Measurements from ENCODE around the gene NEURL3.

The NEURL3 gene

GRCh38 chr2:96538487-96539214 is 33.5 kb upstream of the NEURL3 start:
- H3K4me1 ChIP-seq (ENCODE audit: control insufficient read depth, insufficient read depth, low read length, unreplicated experiment): peaks cover 11% of the 10 kb centered on the region
- H3K27me3 ChIP-seq (ENCODE audit: insufficient read depth, low read length): 0 out of 2 replicates have a peak, but pooled peaks cover 11% of the 10 kb centered on the region
- H3K27ac ChIP-seq (ENCODE audit: low read depth, low read length): no peak overlapping the region
- H3K4me3 ChIP-seq (ENCODE audit: low read depth, low read length): no peak overlapping the region
- H2AFZ ChIP-seq (ENCODE audit: low read length, unreplicated experiment): no peak overlapping the region
- H3K36me3 ChIP-seq (ENCODE audit: insufficient read depth, low read length): no peaks in the 10 kb centered on the region
- peaks cover 3% of the 10 kb centered on the region for H3K79me2 ChIP-seq (ENCODE audit: control insufficient read depth, insufficient read depth, low read length, unreplicated experiment)

- Histone ChIP-seq H3K27ac (ENCODE audit: low read depth, low read length) (no peak overlapping the region), H3K4me3 (ENCODE audit: low read depth, low read length) (peak overlapping the region; percentile 84), H3K36me3 (ENCODE audit: insufficient read depth, low read length) (no peaks in the 10 kb centered on the region), H2AFZ (ENCODE audit: low read length, unreplicated experiment) (no peak overlapping the region), H3K4me1 (ENCODE audit: control insufficient read depth, insufficient read depth, low read length, unreplicated experiment) (peaks cover 19% of the 10 kb centered on the region), H3K27me3 (ENCODE audit: insufficient read depth, low read length) (0 out of 2 replicates have a peak, but pooled peaks cover 11% of the 10 kb centered on the region), H3K79me2 (ENCODE audit: control insufficient read depth, insufficient read depth, low read length, unreplicated experiment) (peaks cover 3% of the 10 kb centered on the region)
Measured at GRCh38 chr2:96537734-96538486, 32.8 kb upstream of the NEURL3 start.

GRCh38 chr2:96537066-96537733 is 32.0 kb upstream of the NEURL3 start:
- Histone ChIP-seq H3K27me3 (ENCODE audit: insufficient read depth, low read length) (0 out of 2 replicates have a peak, but pooled peaks cover 11% of the 10 kb centered on the region), H3K4me3 (ENCODE audit: low read depth, low read length) (peak overlapping the region; percentile 84), H2AFZ (ENCODE audit: low read length, unreplicated experiment) (peak overlapping the region; percentile 44), H3K27ac (ENCODE audit: low read depth, low read length) (no peak overlapping the region), H3K36me3 (ENCODE audit: insufficient read depth, low read length) (no peaks in the 10 kb centered on the region), H3K4me1 (ENCODE audit: control insufficient read depth, insufficient read depth, low read length, unreplicated experiment) (peaks cover 25% of the 10 kb centered on the region), H3K79me2 (ENCODE audit: control insufficient read depth, insufficient read depth, low read length, unreplicated experiment) (peaks cover 3% of the 10 kb centered on the region)

DNA sequence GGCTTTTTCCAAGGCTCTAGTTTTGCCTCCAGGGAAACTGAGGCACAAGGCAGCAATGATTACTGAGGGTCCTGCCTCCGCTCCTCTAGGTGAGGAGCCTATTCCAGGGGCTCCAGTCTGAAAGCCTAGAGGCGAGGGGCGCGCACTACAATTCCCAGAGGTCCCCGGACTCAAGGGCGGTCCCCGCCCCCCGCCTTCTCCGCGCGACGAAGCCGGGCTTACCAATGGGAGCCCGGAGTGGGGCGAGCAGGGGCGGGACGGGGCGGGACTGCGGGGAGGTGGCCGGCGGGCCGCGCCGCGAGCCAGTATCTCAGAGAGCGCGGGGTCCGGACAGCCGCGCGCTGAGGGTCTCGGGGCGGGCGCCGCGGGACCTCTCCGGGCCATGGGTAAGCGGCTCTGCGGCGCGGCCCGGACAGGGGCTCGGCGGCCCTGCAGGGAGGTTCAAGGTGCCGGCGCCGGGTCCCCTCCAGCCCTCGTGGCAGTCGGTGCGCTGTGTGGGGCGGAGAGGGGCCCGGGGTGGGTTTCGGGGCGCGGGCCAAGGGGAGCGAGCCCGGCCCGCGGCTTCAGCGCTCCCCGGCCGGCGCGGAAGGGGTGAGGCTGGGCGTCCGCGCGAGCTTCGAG is 31.4 kb upstream of the NEURL3 start, which contains the start of gene ARID5A:
ARID5A (plus strand) TSS at position 308 of the 621 bp plus-strand sequence; CDS start at position 383, 75 bp downstream.
- H3K4me1 ChIP-seq (ENCODE audit: control insufficient read depth, insufficient read depth, low read length, unreplicated experiment): peaks cover 29% of the 10 kb centered on the region
- H3K27me3 ChIP-seq (ENCODE audit: insufficient read depth, low read length): 0 out of 2 replicates have a peak, but pooled peaks cover 11% of the 10 kb centered on the region
- peak within 1 kb of the TSS; percentile 44 for H2AFZ ChIP-seq (ENCODE audit: low read length, unreplicated experiment)
- peaks cover 3% of the 10 kb centered on the region for H3K79me2 ChIP-seq (ENCODE audit: control insufficient read depth, insufficient read depth, low read length, unreplicated experiment)
- no peak within 1 kb of the TSS for H3K27ac ChIP-seq (ENCODE audit: low read depth, low read length)
- peak within 1 kb of the TSS; percentile 84 for H3K4me3 ChIP-seq (ENCODE audit: low read depth, low read length)
- no peaks in the 10 kb centered on the region for H3K36me3 ChIP-seq (ENCODE audit: insufficient read depth, low read length)

- peaks cover 3% of the 10 kb centered on the region for H3K79me2 ChIP-seq (ENCODE audit: control insufficient read depth, insufficient read depth, low read length, unreplicated experiment)
- H3K27me3 ChIP-seq (ENCODE audit: insufficient read depth, low read length): 0 out of 2 replicates have a peak, but pooled peaks cover 11% of the 10 kb centered on the region
- no peak overlapping the region for H2AFZ ChIP-seq (ENCODE audit: low read length, unreplicated experiment)
- H3K4me3 ChIP-seq (ENCODE audit: low read depth, low read length): no peak overlapping the region
- H3K27ac ChIP-seq (ENCODE audit: low read depth, low read length): no peak overlapping the region
- no peaks in the 10 kb centered on the region for H3K36me3 ChIP-seq (ENCODE audit: insufficient read depth, low read length)
- H3K4me1 ChIP-seq (ENCODE audit: control insufficient read depth, insufficient read depth, low read length, unreplicated experiment): peaks cover 31% of the 10 kb centered on the region
Measured at GRCh38 chr2:96535331-96535730, 30.2 kb upstream of the NEURL3 start.

- Histone ChIP-seq H3K27me3 (ENCODE audit: insufficient read depth, low read length) (0 out of 2 replicates have a peak, but pooled peaks cover 11% of the 10 kb centered on the region), H3K4me3 (ENCODE audit: low read depth, low read length) (no peak overlapping the region), H3K36me3 (ENCODE audit: insufficient read depth, low read length) (no peaks in the 10 kb centered on the region), H3K4me1 (ENCODE audit: control insufficient read depth, insufficient read depth, low read length, unreplicated experiment) (peaks cover 31% of the 10 kb centered on the region), H3K79me2 (ENCODE audit: control insufficient read depth, insufficient read depth, low read length, unreplicated experiment) (peaks cover 3% of the 10 kb centered on the region), H3K27ac (ENCODE audit: low read depth, low read length) (no peak overlapping the region), H2AFZ (ENCODE audit: low read length, unreplicated experiment) (no peak overlapping the region)
Measured at GRCh38 chr2:96534701-96535181, 29.6 kb upstream of the NEURL3 start.

DNA sequence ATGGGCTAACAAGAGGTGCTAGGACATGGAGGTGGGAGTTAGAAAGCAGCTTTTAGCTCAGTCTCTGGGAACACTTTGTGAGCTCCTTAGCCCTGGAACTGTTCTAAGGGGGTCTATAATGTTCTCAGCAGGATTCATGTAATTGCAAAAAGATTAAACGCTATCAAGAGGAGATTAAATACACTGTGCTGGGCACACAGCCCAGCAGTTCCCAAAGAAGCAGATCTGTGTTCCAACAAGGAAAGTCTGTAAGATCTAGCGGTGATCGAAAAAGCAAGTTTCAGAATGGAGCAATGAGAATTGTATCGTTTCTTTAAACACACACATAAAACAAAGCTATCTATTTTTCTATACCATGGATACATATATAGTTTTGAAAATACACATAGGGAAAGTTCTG is 29.0 kb upstream of the NEURL3 start:
- Histone ChIP-seq H3K27ac (ENCODE audit: low read depth, low read length) (no peak overlapping the region), H3K36me3 (ENCODE audit: insufficient read depth, low read length) (no peaks in the 10 kb centered on the region), H3K4me1 (ENCODE audit: control insufficient read depth, insufficient read depth, low read length, unreplicated experiment) (peaks cover 31% of the 10 kb centered on the region), H3K27me3 (ENCODE audit: insufficient read depth, low read length) (0 out of 2 replicates have a peak, but pooled peaks cover 11% of the 10 kb centered on the region), H3K79me2 (ENCODE audit: control insufficient read depth, insufficient read depth, low read length, unreplicated experiment) (peaks cover 3% of the 10 kb centered on the region), H3K4me3 (ENCODE audit: low read depth, low read length) (no peak overlapping the region), H2AFZ (ENCODE audit: low read length, unreplicated experiment) (no peak overlapping the region)

GRCh38 chr2:96533292-96534073 is 28.3 kb upstream of the NEURL3 start:
- peak overlapping the region; percentile 44 for H2AFZ ChIP-seq (ENCODE audit: low read length, unreplicated experiment)
- H3K36me3 ChIP-seq (ENCODE audit: insufficient read depth, low read length): no peaks in the 10 kb centered on the region
- peaks cover 38% of the 10 kb centered on the region for H3K4me1 ChIP-seq (ENCODE audit: control insufficient read depth, insufficient read depth, low read length, unreplicated experiment)
- H3K27me3 ChIP-seq (ENCODE audit: insufficient read depth, low read length): 0 out of 2 replicates have a peak, but pooled peaks cover 11% of the 10 kb centered on the region
- no peaks in the 10 kb centered on the region for H3K79me2 ChIP-seq (ENCODE audit: control insufficient read depth, insufficient read depth, low read length, unreplicated experiment)
- no peak overlapping the region for H3K4me3 ChIP-seq (ENCODE audit: low read depth, low read length)
- H3K27ac ChIP-seq (ENCODE audit: low read depth, low read length): peak overlapping the region; percentile 50

DNA sequence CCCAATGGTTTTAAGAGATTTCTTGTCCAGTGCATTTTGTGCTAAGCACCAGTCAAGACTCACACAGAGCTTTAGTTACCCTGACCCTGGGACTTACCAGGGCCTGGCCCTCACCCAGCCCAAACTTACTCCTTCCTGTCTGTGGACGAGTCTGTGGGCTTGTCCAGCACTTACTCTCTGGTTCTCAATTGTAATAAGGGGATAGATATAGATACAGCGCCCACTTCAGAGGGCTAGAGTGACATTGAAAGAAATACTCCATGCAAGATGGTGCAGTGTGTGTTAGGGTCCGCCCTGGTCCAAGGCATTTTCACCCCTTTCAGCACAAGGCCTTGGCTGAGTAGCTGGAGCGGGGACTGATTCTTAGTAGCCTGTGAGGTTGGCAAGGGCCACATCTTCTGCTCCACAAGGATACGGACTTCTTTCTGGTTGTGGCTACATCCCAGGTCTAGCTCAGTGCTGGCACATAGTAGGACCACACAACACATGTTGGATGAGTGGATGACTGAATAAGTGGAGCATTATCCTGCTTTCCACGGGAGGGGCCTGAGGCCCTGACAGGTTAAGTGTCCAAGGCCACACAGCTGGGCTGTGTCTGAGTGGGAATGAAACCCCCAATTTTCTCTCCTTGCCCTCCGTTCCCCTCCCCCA is 27.6 kb upstream of the NEURL3 start:
- H3K79me2 ChIP-seq (ENCODE audit: control insufficient read depth, insufficient read depth, low read length, unreplicated experiment): no peaks in the 10 kb centered on the region
- H3K4me3 ChIP-seq (ENCODE audit: low read depth, low read length): no peak overlapping the region
- H3K4me1 ChIP-seq (ENCODE audit: control insufficient read depth, insufficient read depth, low read length, unreplicated experiment): peaks cover 40% of the 10 kb centered on the region
- H3K36me3 ChIP-seq (ENCODE audit: insufficient read depth, low read length): no peaks in the 10 kb centered on the region
- H3K27ac ChIP-seq (ENCODE audit: low read depth, low read length): peak overlapping the region; percentile 50
- H2AFZ ChIP-seq (ENCODE audit: low read length, unreplicated experiment): peak overlapping the region; percentile 44
- 0 out of 2 replicates have a peak, but pooled peaks cover 5% of the 10 kb centered on the region for H3K27me3 ChIP-seq (ENCODE audit: insufficient read depth, low read length)
